Adrenal gland (tissue), 12 donors: Measurements from ENCODE around the gene MRPS22. TPM values are rescaled to one million over a fixed set of nuclear protein-coding genes. Genes with fewer than 3 reads are reported as not detected.

Experiments
- DNase-seq, 7 donors: peaks; one replicate each; pipeline ENCODE4 v3.0.0-alpha.2; 2019 to 2020
- H3K27ac ChIP-seq, 5 donors: fragments of 200-600 bp; sonication (generic) in 4 of 5; 1 replicate in 3 of 5; 2 replicates in 2 of 5; pipeline versions ENCODE4 v1.5.1 to v1.8.0; 2016 to 2020; ENCODE audit warnings: mild to moderate bottlenecking in 1 of 5
- H3K27me3 ChIP-seq: fragments of 200-600 bp; 2 replicates; pipeline ENCODE4 v1.8.0; 2021
- H3K36me3 ChIP-seq, 2 donors: fragments of 200-600 bp; replicated peaks in 1 of 2; 1 replicate in 1 of 2; 2 replicates in 1 of 2; pipeline versions ENCODE4 v1.5.1 to v1.8.0; 2018 to 2022
- H3K4me1 ChIP-seq, 2 donors: fragments of 200-600 bp; replicated peaks in 1 of 2; 1 replicate in 1 of 2; 2 replicates in 1 of 2; pipeline versions ENCODE4 v1.5.1 to v1.8.0; 2018 to 2021
- H3K4me3 ChIP-seq, 4 donors: fragments of 200-600 bp; sonication (generic) in 3 of 4; one replicate each; pipeline ENCODE4 v1.5.1; 2016 to 2018
- H3K9me3 ChIP-seq, 3 donors: fragments of 200-600 bp; sonication (generic) in 1 of 3; replicated peaks in 1 of 3; 1 replicate in 2 of 3; 2 replicates in 1 of 3; pipeline versions ENCODE4 v1.5.1 to v1.8.0; 2016 to 2021
- POLR2A ChIP-seq, 2 donors: fragments of 450-650 bp; IDR thresholded peaks; one replicate each; pipeline ENCODE4 v1.6.1; 2017; ENCODE audit warnings: antibody characterized with exemption in 2 of 2, mild to moderate bottlenecking in 2 of 2, moderate library complexity in 1 of 2
- WGBS, 4 donors: extraction: QIAGEN DNeasy Blood & Tissue Kit in 2 of 4; methylation state at CpG; one replicate each; pipeline versions ENCODE4 v1.1.5 to v1.1.7; 2013 to 2017; 5-methylcytosine and 5-hydroxymethylcytosine counted together
- intact Hi-C, 2 donors: fragments of 100-400 bp; cut with DNase I; formaldehyde crosslinking; loops; one replicate each; pipeline versions ENCODE4 v1.14.1 to v1.15.0; 2022 to 2023
- polyA plus RNA-seq, 3 donors: library from polyadenylated mRNA; stranded (reverse); fragments of 200-250 nt in 2 of 3; fragments of 350-450 nt in 1 of 3; fragmentation: Illumina TruSeq in 1 of 3; extraction: RNeasy Lipid Tissue Mini Kit (QIAGEN cat#74804) in 1 of 3; gene quantifications; one replicate each; pipeline ENCODE4 v1.2.3, GENCODE V29; 2013 to 2014
- total RNA-seq, 9 donors: library from RNA; depleted of rRNA in 4 of 9; stranded (reverse); fragments of >200 nt in 4 of 9; fragments of 120-200 nt in 1 of 9; fragmentation: NEBNext Ultra II Directional in 1 of 9; extraction: Animal tissue kit (Norgen Biotek cat#: 25700) in 1 of 9; gene quantifications; one replicate each; pipeline versions ENCODE4 v1.1.0 to v1.2.4, GENCODE V29; 2013 to 2023
- TF ChIP-seq, protein P1 (sequence below), 6 experiments: fragments of 450-650 bp in 4 of 6; fragments of 200-600 bp in 2 of 6; sonication (generic) in 1 of 6; IDR thresholded peaks; 1 replicate in 5 of 6; 2 replicates in 1 of 6; pipeline versions ENCODE4 v1.5.1 to v1.8.0; 2016 to 2021; ENCODE audit warnings: antibody characterized with exemption in 6 of 6, mild to moderate bottlenecking in 2 of 6, moderate library complexity in 1 of 6
- donor health status: healthy with polysubstance abuse.
- donor health status: Bipolar disorder and iron deficiency.
- donor health status: DM: yes; HTN: yes; CAD: no.
- donor health status: DM: no; HTN: no; CAD: no.
- donor health status: DM: no; HTN: no; CAD: no.
- donor health status: DM: yes; HTN: yes; CAD: no.

The MRPS22 gene
- total and polyA plus RNA-seq, 12 donors = 50.7 to 213 (median 95.5) TPM

DNA sequence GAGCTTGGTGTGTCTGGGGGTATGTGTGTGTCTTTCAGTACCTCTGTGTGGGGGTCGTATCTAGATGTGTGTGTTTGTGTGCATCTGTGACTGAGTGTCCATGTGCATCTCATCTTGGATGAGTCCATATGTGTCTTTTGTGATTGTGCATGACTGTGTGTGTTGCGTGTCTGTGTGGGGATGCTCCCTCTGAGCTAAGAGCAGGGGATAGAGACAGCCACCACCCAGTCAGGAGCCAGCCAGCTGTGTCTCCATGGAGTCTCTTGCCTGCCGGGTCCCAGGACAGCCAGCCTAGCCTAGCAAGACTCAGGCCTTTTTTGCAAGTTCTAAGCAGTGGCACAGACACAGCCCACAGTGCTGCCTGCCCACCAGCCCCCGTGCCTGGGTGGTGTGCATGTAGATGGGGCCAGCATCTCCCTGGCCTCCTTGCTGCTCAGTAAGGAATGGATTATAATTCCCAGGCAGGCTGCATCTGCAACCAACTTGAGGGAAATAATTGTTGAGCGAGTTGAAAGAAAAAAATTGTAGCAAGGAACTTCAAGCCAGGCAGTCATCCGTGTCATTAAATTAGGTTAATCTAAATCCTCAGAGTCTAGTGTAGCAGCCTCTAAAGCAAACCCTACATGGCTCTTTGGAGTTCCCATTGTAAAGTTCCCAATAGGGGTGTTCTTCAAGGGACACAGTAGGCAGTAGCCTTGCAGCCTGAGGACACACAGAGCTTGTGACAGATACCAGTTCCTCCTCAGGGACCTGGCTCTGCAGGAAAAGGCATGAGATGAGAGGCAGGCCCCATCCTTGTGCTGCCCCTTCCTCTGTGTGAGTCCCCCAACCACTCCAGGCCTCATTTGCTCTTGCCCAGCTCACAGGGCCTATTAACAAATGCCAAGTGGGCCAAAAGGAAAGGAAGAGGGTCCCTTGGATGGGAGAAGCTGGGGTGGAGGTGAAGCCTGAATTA lies 35.9 kb upstream of the MRPS22 start:
- Histone ChIP-seq H3K27me3 (no peaks in the 10 kb centered on the region), H3K36me3 (no peaks in the 10 kb centered on the region), H3K4me1 (peaks cover 11 to 13% of the 10 kb centered on the region in 2 donors), H3K9me3 (no peaks in the 10 kb centered on the region), H3K4me3 (no peak overlapping the region), H3K27ac (peak overlapping the region in 1 of 5 donors; percentile 22)
- 87 to 93% (median 90%) methylated on average over 5 to 6 of the region's 6 CpGs for WGBS, 4 donors
- DNase-seq = no peak
- intact Hi-C loops = no loop called here
- TF ChIP-seq, protein P1, sequence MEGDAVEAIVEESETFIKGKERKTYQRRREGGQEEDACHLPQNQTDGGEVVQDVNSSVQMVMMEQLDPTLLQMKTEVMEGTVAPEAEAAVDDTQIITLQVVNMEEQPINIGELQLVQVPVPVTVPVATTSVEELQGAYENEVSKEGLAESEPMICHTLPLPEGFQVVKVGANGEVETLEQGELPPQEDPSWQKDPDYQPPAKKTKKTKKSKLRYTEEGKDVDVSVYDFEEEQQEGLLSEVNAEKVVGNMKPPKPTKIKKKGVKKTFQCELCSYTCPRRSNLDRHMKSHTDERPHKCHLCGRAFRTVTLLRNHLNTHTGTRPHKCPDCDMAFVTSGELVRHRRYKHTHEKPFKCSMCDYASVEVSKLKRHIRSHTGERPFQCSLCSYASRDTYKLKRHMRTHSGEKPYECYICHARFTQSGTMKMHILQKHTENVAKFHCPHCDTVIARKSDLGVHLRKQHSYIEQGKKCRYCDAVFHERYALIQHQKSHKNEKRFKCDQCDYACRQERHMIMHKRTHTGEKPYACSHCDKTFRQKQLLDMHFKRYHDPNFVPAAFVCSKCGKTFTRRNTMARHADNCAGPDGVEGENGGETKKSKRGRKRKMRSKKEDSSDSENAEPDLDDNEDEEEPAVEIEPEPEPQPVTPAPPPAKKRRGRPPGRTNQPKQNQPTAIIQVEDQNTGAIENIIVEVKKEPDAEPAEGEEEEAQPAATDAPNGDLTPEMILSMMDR (IDR thresholded peaks at IDR 0.05) = no peak
- no peak for TF ChIP-seq POLR2A (IDR thresholded peaks at IDR 0.05)

DNA sequence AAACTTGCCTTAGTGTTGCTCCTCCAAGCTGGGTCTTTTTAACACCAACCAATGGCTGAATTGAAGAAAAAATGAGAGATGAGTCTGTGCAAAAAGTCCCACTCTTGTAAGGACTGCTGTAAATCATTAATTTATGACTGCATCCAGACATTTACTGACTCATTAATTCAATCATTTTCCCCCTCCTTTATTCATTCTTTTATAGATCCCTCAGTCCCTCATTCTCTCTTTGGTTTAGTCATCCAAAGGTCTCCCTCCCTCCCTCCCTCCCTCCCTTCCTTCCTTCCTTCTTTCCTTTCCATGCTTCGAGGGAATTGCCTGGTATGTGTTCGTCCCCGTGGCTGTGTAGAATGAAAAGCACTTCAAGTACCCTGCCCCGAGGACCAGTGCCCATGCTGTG lies 35.3 kb upstream of the MRPS22 start:
- TF ChIP-seq, protein P1 (IDR thresholded peaks at IDR 0.05) = no peak
- no peak for TF ChIP-seq POLR2A (IDR thresholded peaks at IDR 0.05)
- no peak overlapping the region for H3K4me3 ChIP-seq
- WGBS, 4 donors = 49 to 67% (median 57%) methylated on average over 4 of the region's 4 CpGs
- H3K36me3 ChIP-seq = no peaks in the 10 kb centered on the region
- H3K27ac ChIP-seq = peak overlapping the region in 1 of 5 donors; percentile 78
- no peak for DNase-seq
- no peaks in the 10 kb centered on the region for H3K9me3 ChIP-seq
- peaks cover 11 to 13% of the 10 kb centered on the region in 2 donors for H3K4me1 ChIP-seq
- intact Hi-C loops = no loop called here
- no peaks in the 10 kb centered on the region for H3K27me3 ChIP-seq

DNA sequence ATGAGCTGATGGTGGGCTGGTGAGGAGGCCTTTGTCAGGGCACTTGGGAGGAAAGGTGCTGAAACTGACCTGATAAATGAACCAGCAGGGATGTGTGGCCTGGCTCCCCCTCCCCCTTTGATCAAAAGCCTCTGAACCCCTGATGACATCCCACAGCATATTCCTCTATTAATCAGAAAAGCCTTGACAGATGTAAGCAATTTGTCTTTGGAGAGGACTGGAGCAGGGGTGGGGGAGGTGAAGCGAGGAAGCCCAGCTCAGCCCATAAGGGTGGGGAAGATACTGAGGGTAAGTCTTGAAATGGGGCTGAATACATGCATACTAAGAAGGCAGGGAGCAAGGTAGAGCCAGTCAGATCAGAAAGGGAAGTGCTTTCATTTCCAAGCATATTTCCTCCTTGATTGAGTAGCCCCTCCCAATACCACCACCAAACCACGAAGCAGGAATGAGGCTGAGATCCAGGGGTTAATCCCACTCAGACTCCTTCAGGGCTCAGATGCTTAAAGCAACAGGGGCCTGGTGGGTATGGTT lies 34.7 kb upstream of the MRPS22 start:
- peaks cover 11 to 13% of the 10 kb centered on the region in 2 donors for H3K4me1 ChIP-seq
- H3K27me3 ChIP-seq = no peaks in the 10 kb centered on the region
- no peak for DNase-seq
- TF ChIP-seq, protein P1 (IDR thresholded peaks at IDR 0.05) = no peak
- peak overlapping the region in 3 of 5 donors; percentile 36 to 78 (median 59) for H3K27ac ChIP-seq
- no peaks in the 10 kb centered on the region for H3K36me3 ChIP-seq
- WGBS, 4 donors = 53 to 73% (median 56%) methylated on average over 2 of the region's 2 CpGs
- H3K9me3 ChIP-seq = no peaks in the 10 kb centered on the region
- intact Hi-C loops = no loop called here
- no peak overlapping the region for H3K4me3 ChIP-seq

DNA sequence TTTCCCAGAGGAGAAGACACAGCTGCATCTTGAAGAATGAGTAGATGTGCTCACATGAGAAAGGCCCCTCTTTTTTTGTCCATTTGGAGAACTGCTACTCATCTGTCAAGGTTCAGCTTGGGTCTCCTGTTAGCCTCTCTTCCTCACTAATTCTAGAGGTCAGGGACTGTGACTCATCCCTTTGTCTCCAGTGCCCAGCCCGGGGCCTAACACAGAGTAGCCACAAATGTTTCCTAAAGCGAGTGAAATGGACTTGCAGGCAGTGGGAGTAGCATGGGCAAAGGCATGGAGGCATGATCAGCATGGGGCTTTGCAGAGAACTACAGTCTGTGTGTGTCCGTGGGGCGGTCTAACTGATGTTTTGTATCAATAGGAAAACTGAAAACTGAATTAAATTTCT lies 33.9 kb upstream of the MRPS22 start:
- no peak overlapping the region for H3K4me3 ChIP-seq
- no peaks in the 10 kb centered on the region for H3K27me3 ChIP-seq
- WGBS, 4 donors = 55 to 76% (median 60%) methylated on average over 3 to 4 of the region's 4 CpGs
- no peaks in the 10 kb centered on the region for H3K36me3 ChIP-seq
- peak overlapping the region in 4 of 5 donors; percentile 12 to 78 (median 48) for H3K27ac ChIP-seq
- DNase-seq = peak; percentile 54 to 69 (median 63)
- intact Hi-C loops = no loop called here
- no peaks in the 10 kb centered on the region for H3K9me3 ChIP-seq
- H3K4me1 ChIP-seq = peaks cover 11 to 13% of the 10 kb centered on the region in 2 donors
- TF ChIP-seq POLR2A (IDR thresholded peaks at IDR 0.05) = no peak
- TF ChIP-seq, protein P1 (IDR thresholded peaks at IDR 0.05) = no peak
